NOMO-1 treated with DMSO at 0.1 percent for 48 hours (cell line): ENCODE data around the gene KCNC2.
"Not testable (repeated sequence)": the region's sequence is repeated elsewhere in the genome, so short reads cannot be mapped to it uniquely, and the experiment has no call there.

ENCODE experiments used
- DNase-seq: peaks from one replicate; lab custom pipeline; 2025; ENCODE audit not compliant: unreplicated experiment; lab: John Stamatoyannopoulos, UW

Gene KCNC2

DNA sequence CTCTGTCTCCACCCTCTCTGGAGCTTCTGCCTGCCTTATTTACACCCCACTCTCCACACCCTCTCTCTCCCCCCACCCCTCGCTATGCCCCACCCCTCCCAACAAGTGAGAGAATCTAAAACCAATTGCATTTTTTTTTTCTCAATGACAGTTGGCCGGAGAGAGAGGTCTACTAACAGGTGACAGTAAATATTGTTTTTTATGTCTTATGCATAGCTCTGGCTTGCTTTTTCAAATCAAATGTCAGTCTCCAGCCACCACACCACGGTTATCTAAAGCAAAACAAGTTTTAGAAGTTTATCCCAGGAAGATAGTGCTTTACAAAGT, at the start of gene KCNC2:
Gene KCNC2 (minus strand): TSS at position 28 of the 327 bp plus-strand sequence.
- no peak for DNase-seq

- DNase-seq: no peak
Measured at GRCh38 chr12:75259143-75259542, 49.5 kb upstream of the KCNC2 start.

- no peak for DNase-seq
Measured at GRCh38 chr12:75257510-75257909, 47.9 kb upstream of the KCNC2 start.

DNA sequence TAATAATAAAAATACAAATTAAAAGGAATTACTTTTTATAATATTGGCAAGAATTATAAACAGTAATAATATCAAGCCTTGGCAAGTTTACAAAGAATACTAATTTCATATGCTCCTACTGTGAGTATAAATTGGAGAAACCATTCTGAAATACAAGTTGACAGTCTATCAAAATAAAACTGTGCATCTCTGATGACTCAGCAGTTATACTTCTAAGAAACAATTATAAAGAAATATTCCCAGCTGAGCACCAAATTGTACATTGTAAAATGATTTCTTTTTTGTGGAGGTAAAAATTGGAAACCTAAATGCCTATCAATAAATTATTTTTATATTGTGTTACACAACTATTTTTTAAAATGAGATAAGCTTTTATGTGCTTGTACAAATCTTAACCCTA, 35.5 kb upstream of the KCNC2 start:
- no peak for DNase-seq

GRCh38 chr12:75239987-75240386, 30.3 kb upstream of the KCNC2 start:
- DNase-seq: no peak

DNA sequence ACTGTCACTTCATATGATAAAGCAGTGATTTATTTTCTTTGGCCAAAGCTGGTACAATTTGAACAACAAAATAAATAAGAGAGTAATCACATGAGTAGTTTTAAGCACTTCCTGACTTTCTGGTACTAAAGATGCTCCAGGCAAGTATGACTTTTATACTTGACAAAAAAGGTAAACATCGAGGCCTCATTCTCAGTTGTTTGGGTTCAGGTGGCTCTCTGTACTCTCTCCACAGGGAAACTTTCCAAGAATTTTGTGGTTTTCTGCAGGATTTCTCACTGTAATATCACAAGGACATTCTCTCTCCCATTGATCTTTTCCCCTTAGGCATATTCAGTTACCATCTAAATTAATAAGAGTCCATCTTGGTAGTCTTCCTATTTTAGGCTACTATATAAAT, 26.6 kb upstream of the KCNC2 start:
- DNase-seq: no peak

GRCh38 chr12:75227132-75227531, 17.5 kb upstream of the KCNC2 start:
- DNase-seq: no peak

DNA sequence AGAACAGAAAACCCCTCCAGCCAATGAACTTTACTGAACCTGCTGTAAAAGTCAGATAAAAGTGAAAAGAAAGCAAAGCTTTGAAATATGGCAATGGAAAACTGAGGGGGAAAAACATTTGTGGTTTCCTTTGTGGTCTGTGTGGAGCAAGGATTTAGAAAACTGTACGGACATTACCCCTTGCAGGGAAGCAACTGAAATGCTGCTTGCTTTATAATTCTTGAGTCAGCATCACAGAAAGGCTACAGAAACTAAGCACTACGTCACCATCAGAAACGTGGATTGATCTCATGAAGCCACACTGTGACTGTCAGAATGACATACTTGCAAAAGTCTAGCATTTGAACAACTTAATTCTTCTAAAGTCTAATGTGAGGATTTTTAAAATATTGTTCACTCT, 2.4 kb upstream of the KCNC2 start:
- no peak for DNase-seq

DNA sequence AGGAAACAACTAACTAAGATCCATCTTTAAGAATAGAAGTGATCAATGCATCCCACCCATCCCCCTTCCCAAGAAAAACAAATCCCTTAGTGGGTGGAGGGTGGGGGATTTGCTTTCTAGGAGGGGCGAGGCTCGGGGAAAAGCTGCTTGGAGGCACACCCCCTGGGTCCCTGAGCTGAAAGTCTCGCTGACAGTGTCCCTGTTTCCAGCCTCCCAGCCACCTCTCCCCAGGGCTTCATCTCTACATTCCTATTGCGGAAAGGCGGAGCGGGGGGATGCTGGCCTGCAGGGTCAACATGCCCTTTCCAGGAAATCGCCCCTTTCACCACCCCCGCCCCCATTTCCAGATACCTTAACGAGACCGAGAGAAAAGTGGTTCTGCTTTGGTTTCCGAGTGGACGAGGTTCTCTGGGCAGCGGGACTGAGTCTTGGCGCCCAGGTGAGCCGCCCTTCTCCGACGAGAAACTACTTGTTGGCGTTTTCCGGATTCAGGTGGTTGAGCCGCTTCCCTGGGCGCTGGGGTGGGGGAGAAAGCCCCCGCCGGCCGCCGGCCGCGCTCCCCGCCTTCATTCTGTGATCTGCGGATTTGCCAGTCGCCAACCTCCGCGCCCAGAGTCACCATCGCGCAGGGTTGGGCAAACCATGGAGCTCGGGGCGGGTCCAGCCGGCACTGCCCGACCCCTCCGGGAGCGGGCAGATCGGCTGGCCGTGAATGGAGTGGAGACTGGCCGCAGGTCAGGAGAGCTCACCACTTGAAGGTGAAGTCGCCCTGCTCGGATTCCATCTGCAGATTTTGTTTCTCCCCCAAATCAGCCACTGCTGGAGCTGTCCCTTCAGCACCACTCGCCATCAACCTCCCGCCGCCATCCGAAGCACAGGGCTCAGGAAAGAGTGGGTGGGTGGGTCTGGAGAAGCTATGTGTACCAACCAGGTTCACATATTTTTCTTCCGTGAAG, 505 bp downstream of the KCNC2 start:
- DNase-seq: no peak

- DNase-seq: no peak
Measured at GRCh38 chr12:75207338-75208083, 2.1 kb downstream of the KCNC2 start.

GRCh38 chr12:75205558-75205957, 4.1 kb downstream of the KCNC2 start:
- no peak for DNase-seq

GRCh38 chr12:75196865-75197264, 12.8 kb downstream of the KCNC2 start:
- no peak for DNase-seq

DNA sequence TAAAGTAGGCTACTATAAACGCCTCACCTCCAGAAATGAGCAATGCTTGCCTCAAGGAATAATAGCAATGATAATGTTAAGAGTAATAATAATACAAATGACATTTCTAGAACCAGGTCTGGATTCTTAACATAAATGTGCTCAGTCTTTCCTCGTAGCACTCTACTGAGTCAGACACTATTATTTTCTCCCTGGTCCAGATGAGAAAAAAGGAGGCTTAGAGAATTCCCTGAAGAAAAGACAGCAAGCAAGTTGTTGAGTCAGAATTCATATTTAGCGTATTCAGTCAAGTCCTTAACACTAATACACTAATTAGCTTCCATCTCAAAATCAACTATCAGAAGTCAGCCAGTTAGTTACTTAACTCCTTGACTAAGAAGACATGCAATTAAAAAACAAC, 13.2 kb downstream of the KCNC2 start:
- no peak for DNase-seq

DNA sequence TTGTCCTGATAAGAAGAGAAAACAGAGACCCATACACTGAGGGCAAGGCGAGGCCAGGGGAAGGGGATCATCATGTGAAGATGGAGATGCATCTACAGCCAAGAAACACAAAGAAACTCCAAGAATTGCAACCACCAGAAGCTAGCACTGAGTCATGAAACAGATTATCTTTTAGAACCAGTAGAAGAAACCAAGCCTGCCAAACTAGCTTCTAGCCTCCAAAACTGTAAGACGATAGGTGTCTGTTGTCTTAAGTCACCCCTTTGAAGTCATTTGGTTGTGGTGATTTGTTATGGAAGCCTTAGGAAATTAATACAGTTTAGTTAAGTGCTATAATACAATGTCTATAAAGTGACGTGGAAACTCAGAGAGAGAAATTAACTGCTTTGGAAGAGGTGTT, 15.4 kb downstream of the KCNC2 start:
- no peak for DNase-seq

DNA sequence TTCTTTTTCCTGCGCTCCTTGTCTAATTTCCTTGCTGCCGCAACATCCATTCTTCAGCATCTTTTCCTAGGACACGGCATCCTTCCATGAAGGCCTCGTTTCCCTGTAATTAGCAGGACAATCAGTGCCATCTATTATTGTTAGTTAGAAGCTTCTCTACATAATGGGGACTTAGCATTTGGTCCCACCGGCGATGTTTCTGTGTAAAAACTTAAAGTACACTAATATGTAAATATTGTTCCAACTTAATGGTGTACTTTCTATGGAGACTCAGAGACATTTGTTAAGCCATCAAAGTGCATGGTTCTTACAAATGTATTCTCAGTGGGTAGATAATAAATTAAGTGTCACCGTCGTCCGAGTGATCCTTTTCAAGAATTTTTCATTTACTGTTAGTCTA, 17.4 kb downstream of the KCNC2 start:
- no peak for DNase-seq

- no peak for DNase-seq
Measured at GRCh38 chr12:75190846-75191245, 18.8 kb downstream of the KCNC2 start.

DNA sequence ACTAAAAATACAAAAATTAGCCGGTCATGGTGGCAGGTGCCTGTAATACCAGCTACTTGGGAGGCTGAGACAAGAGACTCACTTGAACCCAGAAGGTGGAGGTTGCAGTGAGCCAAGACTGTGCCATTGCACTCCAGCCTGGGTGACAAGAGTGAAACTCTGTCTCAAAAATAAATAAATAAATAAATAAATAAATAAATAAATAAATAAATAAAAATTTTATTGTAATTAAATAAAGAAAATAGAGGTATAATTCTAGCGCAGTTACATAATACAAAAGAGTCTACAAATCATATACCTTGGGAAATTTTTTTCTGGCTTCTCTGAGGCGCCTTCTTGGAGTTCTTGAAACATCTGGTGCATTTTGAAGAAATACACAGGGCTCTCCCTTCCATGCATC, 23.8 kb downstream of the KCNC2 start:
- not testable (repeated sequence) for DNase-seq

DNA sequence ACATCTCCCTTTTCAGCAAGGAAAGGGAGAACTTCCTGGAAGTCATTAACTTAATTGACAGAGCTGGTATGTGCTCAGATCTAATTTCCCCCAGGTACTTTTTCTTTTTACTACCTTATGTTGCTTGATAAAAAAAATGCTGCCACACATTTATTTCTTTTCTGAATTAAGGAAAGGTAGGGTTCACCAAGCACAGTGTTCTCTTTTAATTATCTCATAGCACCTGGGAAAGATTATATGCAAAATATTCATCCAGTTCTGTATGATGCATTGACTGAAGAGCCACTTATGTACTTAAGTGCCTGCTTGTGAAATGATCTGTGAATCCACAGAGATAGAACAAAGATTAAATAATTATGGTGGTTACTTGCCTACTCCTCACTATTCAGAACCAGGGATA, 25.1 kb downstream of the KCNC2 start:
- no peak for DNase-seq

DNA sequence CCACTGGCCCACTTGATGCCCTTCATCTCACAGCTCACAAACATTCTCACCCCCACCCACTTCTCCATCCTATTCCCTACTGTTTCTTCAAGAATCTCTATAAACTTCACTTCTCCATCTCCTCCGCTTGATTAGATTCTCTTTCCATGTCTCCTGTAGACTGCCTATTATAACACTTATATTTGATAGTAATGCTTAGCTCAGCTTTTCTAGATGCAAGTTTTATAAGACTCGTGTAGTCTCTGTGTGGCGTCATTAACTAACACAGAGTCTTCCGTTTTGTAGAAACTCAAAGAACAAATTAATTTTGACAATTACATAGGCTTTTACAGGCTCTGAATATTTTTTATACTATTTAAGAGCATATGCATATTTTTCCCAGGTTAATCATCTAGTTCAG, 25.7 kb downstream of the KCNC2 start:
- no peak for DNase-seq

DNA sequence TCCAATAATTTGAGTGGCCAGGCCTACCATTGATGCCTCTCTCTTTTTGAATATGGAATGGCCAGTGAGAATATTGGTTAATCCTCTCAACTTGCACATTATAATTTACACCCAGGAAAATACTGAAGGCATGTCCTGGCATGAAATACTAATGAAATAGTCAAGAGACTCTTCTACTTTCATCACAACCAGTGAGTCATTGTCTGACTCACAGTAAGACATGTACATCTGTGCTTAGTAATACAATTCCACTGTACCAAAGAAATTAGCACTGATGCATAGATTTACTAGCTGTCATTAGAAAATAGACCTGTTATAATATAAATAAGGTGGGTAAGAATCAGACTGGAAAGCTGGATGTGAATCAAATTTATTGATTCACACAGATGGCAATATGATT, 31.6 kb downstream of the KCNC2 start:
- DNase-seq: no peak

GRCh38 chr12:75172611-75173010, 37.0 kb downstream of the KCNC2 start:
- no peak for DNase-seq

GRCh38 chr12:75170640-75171185, 38.9 kb downstream of the KCNC2 start:
- peak; percentile 6 for DNase-seq
